Endothelial cell of umbilical vein (primary cell): ENCODE results near the gene FUT6. TPM values are rescaled to one million over a fixed set of nuclear protein-coding genes. Genes with fewer than 3 reads are reported as not detected.

Experiments
- BruUV-seq: library from RNA; stranded (reverse); fragments of 400-500 nt; replicated peaks from 2 replicates; lab custom pipeline; 2021; lab: Mats Ljungman, UMichigan
- CTCF ChIA-PET: fragments of 300-600, 350-600 bp; sonication (Branson Sonifier 250); formaldehyde crosslinking; loops from one replicate; lab custom pipeline; 2021; ENCODE audit warnings: antibody characterized with exemption, inconsistent platforms; lab: Charles Lee
- POLR2A ChIA-PET: fragments of 300-600, 350-600 bp; sonication (Branson Sonifier 250); formaldehyde crosslinking; loops from one replicate; lab custom pipeline; 2021; ENCODE audit warnings: antibody characterized with exemption, inconsistent platforms; lab: Charles Lee
- DNase-seq: peaks from one replicate; pipeline ENCODE4 v3.0.0-alpha.2; 2011; ENCODE audit warnings: low read depth, low spot score
- FAIRE-seq: peaks from 2 replicates; lab custom pipeline; 2011; peaks lifted over from hg19 to GRCh38; lab: Jason Lieb, UNC
- H2AFZ ChIP-seq: 2 replicates; pipeline ENCODE4 v1.6.0; 2012; ENCODE audit warnings: low read depth, low read length, control low read depth, inconsistent platforms
- H3K27ac ChIP-seq: 2 replicates; pipeline ENCODE4 v1.5.1; 2011; ENCODE audit warnings: low read depth, mild to moderate bottlenecking, control low read depth, low read length, moderate library complexity; ENCODE audit not compliant: insufficient read depth
- H3K27me3 ChIP-seq, 2 experiments: 2 replicates each; pipeline versions ENCODE4 v1.6.0 to v1.6.1; 2011; ENCODE audit warnings: low read length in 2 of 2, mixed read lengths in 1 of 2; ENCODE audit not compliant: control insufficient read depth in 2 of 2, insufficient read depth in 2 of 2
- H3K36me3 ChIP-seq, 2 experiments: 2 replicates in 1 of 2; 3 replicates in 1 of 2; pipeline ENCODE4 v1.5.1; 2011; ENCODE audit warnings: low read length in 2 of 2, mild to moderate bottlenecking in 1 of 2, moderate library complexity in 1 of 2; ENCODE audit not compliant: control insufficient read depth in 2 of 2, insufficient read depth in 2 of 2; ENCODE audit errors: extremely low read depth in 1 of 2
- H3K4me1 ChIP-seq: 3 replicates; pipeline ENCODE4 v1.5.1; 2011; ENCODE audit warnings: mild to moderate bottlenecking, low read length; ENCODE audit not compliant: control insufficient read depth, insufficient read depth; ENCODE audit errors: extremely low read depth
- H3K4me2 ChIP-seq: 2 replicates; pipeline ENCODE4 v1.6.1; 2011; ENCODE audit warnings: low read length, control low read depth, mixed read lengths; ENCODE audit not compliant: insufficient read depth
- H3K4me3 ChIP-seq, 3 experiments: fragments of 200-600 bp in 1 of 3; sonication (generic), shearing (Covaris generic) in 1 of 3; replicated peaks in 1 of 3; 2 replicates each; pipeline ENCODE4 v1.5.1; 2011 to 2016; ENCODE audit warnings: control low read depth in 3 of 3, low read length in 3 of 3, mild to moderate bottlenecking in 2 of 3, inconsistent platforms in 1 of 3, low read depth in 1 of 3, moderate library complexity in 1 of 3; ENCODE audit not compliant: insufficient read depth in 1 of 3
- H3K79me2 ChIP-seq: 2 replicates; pipeline ENCODE4 v1.6.0; 2012; ENCODE audit warnings: low read length, inconsistent platforms; ENCODE audit not compliant: control insufficient read depth, insufficient read depth
- H3K9ac ChIP-seq: replicated peaks from 2 replicates; pipeline ENCODE3; 2011; ENCODE audit warnings: low read length, control low read depth; ENCODE audit not compliant: insufficient read depth; ENCODE audit errors: extremely low read depth
- H3K9me1 ChIP-seq: replicated peaks from 3 replicates; pipeline ENCODE4 v1.6.0; 2011; ENCODE audit warnings: mild to moderate bottlenecking, low read length; ENCODE audit not compliant: control insufficient read depth, insufficient read depth; ENCODE audit errors: extremely low read depth
- H3K9me3 ChIP-seq: replicated peaks from 2 replicates; pipeline ENCODE4 v1.5.1; 2012; ENCODE audit warnings: low read length, inconsistent platforms; ENCODE audit not compliant: control insufficient read depth, insufficient read depth
- H4K20me1 ChIP-seq: replicated peaks from 2 replicates; pipeline ENCODE3; 2011; ENCODE audit warnings: mild to moderate bottlenecking, low read length; ENCODE audit not compliant: control insufficient read depth, insufficient read depth; ENCODE audit errors: extremely low read depth
- CTCF ChIP-seq, 2 donors: IDR thresholded peaks; 1 replicate in 1 of 2; 2 replicates in 1 of 2; pipeline ENCODE4 v1.5.1; 2011; ENCODE audit warnings: low read length in 2 of 2, mild to moderate bottlenecking in 2 of 2, moderate library complexity in 2 of 2, control low read depth in 1 of 2, inconsistent platforms in 1 of 2, low read depth in 1 of 2; ENCODE audit not compliant: insufficient read depth in 1 of 2; ENCODE audit errors: extremely low read depth in 1 of 2
- GATA2 ChIP-seq: IDR thresholded peaks from 2 replicates; pipeline ENCODE4 v1.7.0; 2011; ENCODE audit warnings: low read depth, mild to moderate bottlenecking, moderate library complexity, mixed read lengths, low read length; ENCODE audit not compliant: insufficient read length, insufficient read depth
- JUN ChIP-seq: IDR thresholded peaks from 2 replicates; pipeline ENCODE4 v1.6.1; 2011; ENCODE audit warnings: borderline replicate concordance, low read depth; ENCODE audit not compliant: insufficient read length, insufficient read depth
- MYC ChIP-seq: IDR thresholded peaks from one replicate; pipeline ENCODE4 v1.6.1; 2011; ENCODE audit warnings: mild to moderate bottlenecking, low read depth, low read length
- POLR2AphosphoS5 ChIP-seq: IDR thresholded peaks from 2 replicates; pipeline ENCODE4 v1.6.1; 2012; ENCODE audit warnings: low read depth, mild to moderate bottlenecking, control low read depth, low read length, moderate library complexity; ENCODE audit not compliant: insufficient read depth
- dilution Hi-C: fragments of 300-500 bp; cut with MboI; formaldehyde crosslinking; loops from one replicate; pipeline ENCODE4 v1.15.0; 2019; ENCODE audit warnings: low sequenced_read_pairs; ENCODE audit not compliant: extremely low pct_ligation_motif_present
- intact Hi-C: fragments of 100-400 bp; cut with micrococcal nuclease; formaldehyde crosslinking; loops from one replicate; pipeline ENCODE4 v1.10.0; 2022
- polyA plus RNA-seq, 4 experiments: library from polyadenylated mRNA; depleted of rRNA in 3 of 4; stranded (reverse) in 3 of 4; unstranded in 1 of 4; fragments of >200 nt; gene quantifications; 2 replicates each; pipeline versions ENCODE4 v1.2.1 to v1.2.3, GENCODE V29; 2011 to 2012; ENCODE audit warnings: missing spikeins in 1 of 4
- total RNA-seq: library from RNA; stranded (reverse); gene quantifications from 2 replicates; pipeline ENCODE4 v1.2.3, GENCODE V29; 2021

The FUT6 gene
- total and polyA plus RNA-seq, 2 donors (not counting 3 experiments of a cell fraction or from before 2014, with no cell fraction given) = not detected

GRCh38 chr19:5824751-5825150 is 14.8 kb downstream of the FUT6 start:
- FAIRE-seq = no peak
- Histone ChIP-seq H3K27me3 (peaks cover 0 to 3% of the 10 kb centered on the region in 2 experiments), H3K4me2 (no peak overlapping the region), H3K79me2 (no peaks in the 10 kb centered on the region), H3K9ac (no peak overlapping the region), H3K9me1 (no peaks in the 10 kb centered on the region), H3K4me3 (no peak overlapping the region), H2AFZ (no peak overlapping the region), H3K9me3 (no peaks in the 10 kb centered on the region), H4K20me1 (no peaks in the 10 kb centered on the region), H3K27ac (no peak overlapping the region), H3K36me3 (no peaks in the 10 kb centered on the region), H3K4me1 (peaks cover 7% of the 10 kb centered on the region)
- TF ChIP-seq GATA2 = no peak
- TF ChIP-seq POLR2AphosphoS5 = no peak
- no peak for TF ChIP-seq MYC
- TF ChIP-seq JUN = no peak
- no peak for TF ChIP-seq CTCF (IDR thresholded peaks at IDR 0.05; ENCODE audit: extremely low read depth in 1 of 2, insufficient read depth in 1 of 2, low read depth in 1 of 2, low read length in 2 of 2)
- dilution Hi-C loops (no loop called here), intact Hi-C loops (no loop called here)
- no TSS peak for BruUV-seq
- CTCF ChIA-PET = interaction anchor here (0.7 to 4.6 kb wide), 2 partner anchors 9 to 21 kb away, joined by 3 to 24 read pairs; partner anchors contain the start of gene NRTN
- DNase-seq = no peak
- POLR2A ChIA-PET = no interaction called here
